DOHH2 (cell line): Measurements from ENCODE around the gene ITPK1.

ENCODE experiments used
- CTCF ChIP-seq: fragments of 200-600 bp; sonication (generic); IDR thresholded peaks from one replicate; pipeline ENCODE4 v1.5.1; 2014; ENCODE audit warnings: antibody characterized with exemption, mild to moderate bottlenecking, low read depth, low read length; ENCODE audit not compliant: poor library complexity, severe bottlenecking
- EZH2phosphoT487 ChIP-seq: fragments of 200-600 bp; sonication (generic); IDR thresholded peaks from 2 replicates; pipeline ENCODE4 v1.6.1; 2017; ENCODE audit warnings: borderline replicate concordance, mild to moderate bottlenecking, antibody characterized with exemption, low read length, moderate library complexity, mixed read lengths

GRCh38 chr14:93128725-93129459 is 13.2 kb upstream of the ITPK1 start:
- no peak for TF ChIP-seq CTCF
- no peak for TF ChIP-seq EZH2phosphoT487
